ENCODE results near the gene TBCCD1.
"Not testable (repeated sequence)": the region's sequence is repeated elsewhere in the genome, so short reads cannot be mapped to it uniquely, and the experiment has no call there.

TBCCD1 gene

GRCh38 chr3:186596568-186597287 is 29.6 kb upstream of the TBCCD1 start:
- DNase-seq = no peak

- DNase-seq = no peak
Measured at GRCh38 chr3:186594591-186595113, 27.5 kb upstream of the TBCCD1 start.

- DNase-seq = no peak
Measured at GRCh38 chr3:186593862-186594261, 26.7 kb upstream of the TBCCD1 start.

- DNase-seq = no peak
Measured at GRCh38 chr3:186592682-186593081, 25.5 kb upstream of the TBCCD1 start.

- no peak for DNase-seq
Measured at GRCh38 chr3:186590580-186591295, 23.6 kb upstream of the TBCCD1 start.

- peak; percentile 41 for DNase-seq
Measured at GRCh38 chr3:186589856-186590579, 22.9 kb upstream of the TBCCD1 start.

GRCh38 chr3:186589121-186589520 is 22.0 kb upstream of the TBCCD1 start:
- no peak for DNase-seq

GRCh38 chr3:186588632-186589031 is 21.5 kb upstream of the TBCCD1 start:
- no peak for DNase-seq

GRCh38 chr3:186587183-186587582 is 20.0 kb upstream of the TBCCD1 start:
- DNase-seq = no peak

GRCh38 chr3:186586245-186586644 is 19.1 kb upstream of the TBCCD1 start:
- not testable (repeated sequence) for DNase-seq

GRCh38 chr3:186583831-186584230 is 16.7 kb upstream of the TBCCD1 start:
- no peak for DNase-seq

GRCh38 chr3:186582541-186582940 is 15.4 kb upstream of the TBCCD1 start:
- no peak for DNase-seq

- DNase-seq = no peak
Measured at GRCh38 chr3:186580785-186581184, 13.6 kb upstream of the TBCCD1 start.

- DNase-seq = no peak
Measured at GRCh38 chr3:186577521-186577920, 10.4 kb upstream of the TBCCD1 start.

- DNase-seq = no peak
Measured at GRCh38 chr3:186571644-186572013, 4.5 kb upstream of the TBCCD1 start.

- DNase-seq = no peak
Measured at GRCh38 chr3:186570941-186571643, 4.0 kb upstream of the TBCCD1 start.

- DNase-seq = peak; percentile 99
Measured at GRCh38 chr3:186570096-186570940, 3.2 kb upstream of the TBCCD1 start, which contains the start of gene DNAJB11. DNAJB11 (plus strand) TSS chr3:186570720; CDS start chr3:186570898, 178 bp downstream.

- DNase-seq = no peak
Measured at GRCh38 chr3:186569779-186570095, 2.6 kb upstream of the TBCCD1 start.

GRCh38 chr3:186569361-186569760 is 2.2 kb upstream of the TBCCD1 start:
- not testable (repeated sequence) for DNase-seq

- DNase-seq = no peak
Measured at GRCh38 chr3:186566772-186567071, 417 bp downstream of the TBCCD1 start.

GRCh38 chr3:186564586-186564985 is 2.6 kb downstream of the TBCCD1 start:
- no peak for DNase-seq

GRCh38 chr3:186552408-186553031 is 14.6 kb downstream of the TBCCD1 start:
- no peak for DNase-seq
